ENCODE results near the gene SCRN2. TPM values are rescaled to one million over a fixed set of nuclear protein-coding genes. Genes with fewer than 3 reads are reported as not detected.

SCRN2 gene
- total and polyA plus RNA-seq, 2 of the 13 experiments (the other 11 are each of a cell fraction or from before 2014, with no cell fraction given), result 21.7 to 29.5 TPM

DNA sequence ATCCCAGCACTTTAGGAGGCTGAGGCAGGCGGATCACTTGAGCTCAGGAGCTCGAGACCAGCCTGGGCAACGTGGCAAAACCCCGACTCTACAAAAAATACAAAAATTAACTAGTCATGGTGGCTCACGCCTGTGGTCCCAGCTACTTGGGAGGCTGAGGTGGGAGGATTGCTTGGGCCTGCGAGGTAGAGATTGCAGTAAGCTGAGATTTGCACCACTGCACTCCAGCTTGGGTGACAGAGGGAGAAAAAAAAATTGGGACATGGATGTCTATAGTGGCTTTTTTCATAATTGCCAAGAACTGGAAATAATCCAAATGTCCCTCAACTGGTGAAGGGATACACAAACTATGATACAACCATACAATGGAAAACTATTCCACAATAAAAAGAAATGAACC lies 48.1 kb downstream of the SCRN2 start:
- DNase-seq (ENCODE audit: low spot score) (no peak), FAIRE-seq (no peak), ATAC-seq (no peak)
- ChIA-PET CTCF (ENCODE audit: low intra/inter-chr PET ratio, low total read pairs) (no interaction called here), POLR2A (no interaction called here)
- in situ Hi-C loops (cut with HindIII; ENCODE audit: extremely low pct_ligation_motif_present, low pct_unique_long_range_greater_than_20kb) (no loop called here), intact Hi-C loops (cut with micrococcal nuclease; ENCODE audit: unreplicated experiment) (no loop called here)
- peaks cover 0 to 50% of the 10 kb centered on the region in 2 experiments; a peak in 4 of 5 replicates for H3K27me3 ChIP-seq (ENCODE audit: control insufficient read depth in 1 of 2, insufficient read depth in 2 of 2, low read length in 2 of 2)
- BruUV-seq (replicated peaks), result no TSS peak
- H3K4me2 ChIP-seq (ENCODE audit: low read depth, low read length), result no peak overlapping the region
- H3K9ac ChIP-seq (ENCODE audit: insufficient read depth, low read depth, low read length), result no peak overlapping the region
- no peaks in the 10 kb centered on the region for H3K4me1 ChIP-seq (ENCODE audit: insufficient read depth, low read length)
- no peaks in the 10 kb centered on the region for H3K36me3 ChIP-seq (replicated peaks in 1 of 2; ENCODE audit: control insufficient read depth in 1 of 2, insufficient read depth in 2 of 2, low read length in 2 of 2)
- no peak overlapping the region for H3K4me3 ChIP-seq (replicated peaks in 1 of 3; ENCODE audit: insufficient read depth in 1 of 3, low read depth in 2 of 3, low read length in 3 of 3)
- no peak overlapping the region for H2AFZ ChIP-seq (ENCODE audit: low read length)
- H3K27ac ChIP-seq (ENCODE audit: extremely low read length, insufficient read depth, low read length), result no peak overlapping the region
- H4K20me1 ChIP-seq (ENCODE audit: insufficient read depth, low read length), result no peaks in the 10 kb centered on the region
- WGBS (ENCODE audit: low lambda C conversion rate), result 1% methylated on average over 6 of the region's 6 CpGs
- H3K79me2 ChIP-seq (ENCODE audit: insufficient read depth, low read length), result no peaks in the 10 kb centered on the region
- TF ChIP-seq ZNF382 (CRISPR knock-in tag; IDR thresholded peaks at IDR 0.05; ENCODE audit: borderline replicate concordance), result no peak
- TF ChIP-seq ZNF616 (CRISPR knock-in tag; IDR thresholded peaks at IDR 0.05; ENCODE audit: low read depth), result no peak
- TF ChIP-seq NFYC (CRISPR knock-in tag; IDR thresholded peaks at IDR 0.05), result no peak
- no peaks in the 10 kb centered on the region for H3K9me3 ChIP-seq (ENCODE audit: low read length)

DNA sequence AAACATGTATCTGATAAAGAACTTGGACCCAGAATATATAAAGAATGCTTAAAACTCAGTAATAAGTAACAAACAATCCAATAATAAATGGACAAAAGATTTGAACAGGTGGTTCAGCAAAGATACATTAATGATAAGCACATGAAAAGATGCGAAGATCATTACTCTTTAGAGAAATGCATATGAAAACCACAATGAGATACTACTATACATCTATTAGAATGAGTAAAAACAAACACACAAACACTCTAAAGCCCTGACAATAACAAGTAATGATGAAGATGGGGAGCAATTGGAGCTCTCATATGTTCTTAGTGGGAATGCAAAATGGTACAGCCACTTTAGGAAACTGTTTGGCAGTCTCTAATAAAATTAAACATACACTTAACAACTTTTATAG lies 48.6 kb downstream of the SCRN2 start:
- H3K4me1 ChIP-seq (ENCODE audit: insufficient read depth, low read length), result no peaks in the 10 kb centered on the region
- no peak overlapping the region for H3K9ac ChIP-seq (ENCODE audit: insufficient read depth, low read depth, low read length)
- CTCF ChIA-PET (ENCODE audit: low intra/inter-chr PET ratio, low total read pairs), result no interaction called here
- H3K36me3 ChIP-seq (replicated peaks in 1 of 2; ENCODE audit: control insufficient read depth in 1 of 2, insufficient read depth in 2 of 2, low read length in 2 of 2), result no peaks in the 10 kb centered on the region
- no peak overlapping the region for H3K4me2 ChIP-seq (ENCODE audit: low read depth, low read length)
- no peaks in the 10 kb centered on the region for H3K79me2 ChIP-seq (ENCODE audit: insufficient read depth, low read length)
- no peak overlapping the region for H3K4me3 ChIP-seq (replicated peaks in 1 of 3; ENCODE audit: insufficient read depth in 1 of 3, low read depth in 2 of 3, low read length in 3 of 3)
- peaks cover 0 to 50% of the 10 kb centered on the region in 2 experiments; a peak in 4 of 5 replicates for H3K27me3 ChIP-seq (ENCODE audit: control insufficient read depth in 1 of 2, insufficient read depth in 2 of 2, low read length in 2 of 2)
- no peak overlapping the region for H3K27ac ChIP-seq (ENCODE audit: extremely low read length, insufficient read depth, low read length)
- TF ChIP-seq SNAPC2 (CRISPR knock-in tag; IDR thresholded peaks at IDR 0.05), result no peak
- TF ChIP-seq, protein P1, sequence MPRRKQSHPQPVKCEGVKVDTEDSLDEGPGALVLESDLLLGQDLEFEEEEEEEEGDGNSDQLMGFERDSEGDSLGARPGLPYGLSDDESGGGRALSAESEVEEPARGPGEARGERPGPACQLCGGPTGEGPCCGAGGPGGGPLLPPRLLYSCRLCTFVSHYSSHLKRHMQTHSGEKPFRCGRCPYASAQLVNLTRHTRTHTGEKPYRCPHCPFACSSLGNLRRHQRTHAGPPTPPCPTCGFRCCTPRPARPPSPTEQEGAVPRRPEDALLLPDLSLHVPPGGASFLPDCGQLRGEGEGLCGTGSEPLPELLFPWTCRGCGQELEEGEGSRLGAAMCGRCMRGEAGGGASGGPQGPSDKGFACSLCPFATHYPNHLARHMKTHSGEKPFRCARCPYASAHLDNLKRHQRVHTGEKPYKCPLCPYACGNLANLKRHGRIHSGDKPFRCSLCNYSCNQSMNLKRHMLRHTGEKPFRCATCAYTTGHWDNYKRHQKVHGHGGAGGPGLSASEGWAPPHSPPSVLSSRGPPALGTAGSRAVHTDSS (CRISPR knock-in tag; conservative IDR thresholded peaks at IDR 0.05), result no peak
- no peaks in the 10 kb centered on the region for H4K20me1 ChIP-seq (ENCODE audit: insufficient read depth, low read length)
- ATAC-seq, result no peak
- intact Hi-C loops (cut with micrococcal nuclease; ENCODE audit: unreplicated experiment) (no loop called here), in situ Hi-C loops (cut with HindIII; ENCODE audit: extremely low pct_ligation_motif_present, low pct_unique_long_range_greater_than_20kb) (no loop called here)
- DNase-seq (ENCODE audit: low spot score), result no peak
- no TSS peak for BruUV-seq (replicated peaks)
- POLR2A ChIA-PET, result no interaction called here
- WGBS (ENCODE audit: low lambda C conversion rate), result 3% methylated on average over 1 of the region's 1 CpG
- FAIRE-seq, result no peak
- H2AFZ ChIP-seq (ENCODE audit: low read length), result no peak overlapping the region
- H3K9me3 ChIP-seq (ENCODE audit: low read length), result no peaks in the 10 kb centered on the region

Data from HepG2 (cell line).